ENCODE data around the gene LMOD1.

- TF ChIP-seq CTCF (IDR thresholded peaks at IDR 0.05) (no peak), POLR2A (IDR thresholded peaks at IDR 0.05) (no peak), EP300 (IDR thresholded peaks at IDR 0.05) (no peak)
Observed at GRCh38 chr1:201881617-201882016, 64.7 kb downstream of the LMOD1 start.
